ENCODE data around the gene ARID3C. TPM values are rescaled to one million over a fixed set of nuclear protein-coding genes. Genes with fewer than 3 reads are reported as not detected.

The ARID3C gene
- total and polyA plus RNA-seq, 2 donors from 2014 or later = not detected

DNA sequence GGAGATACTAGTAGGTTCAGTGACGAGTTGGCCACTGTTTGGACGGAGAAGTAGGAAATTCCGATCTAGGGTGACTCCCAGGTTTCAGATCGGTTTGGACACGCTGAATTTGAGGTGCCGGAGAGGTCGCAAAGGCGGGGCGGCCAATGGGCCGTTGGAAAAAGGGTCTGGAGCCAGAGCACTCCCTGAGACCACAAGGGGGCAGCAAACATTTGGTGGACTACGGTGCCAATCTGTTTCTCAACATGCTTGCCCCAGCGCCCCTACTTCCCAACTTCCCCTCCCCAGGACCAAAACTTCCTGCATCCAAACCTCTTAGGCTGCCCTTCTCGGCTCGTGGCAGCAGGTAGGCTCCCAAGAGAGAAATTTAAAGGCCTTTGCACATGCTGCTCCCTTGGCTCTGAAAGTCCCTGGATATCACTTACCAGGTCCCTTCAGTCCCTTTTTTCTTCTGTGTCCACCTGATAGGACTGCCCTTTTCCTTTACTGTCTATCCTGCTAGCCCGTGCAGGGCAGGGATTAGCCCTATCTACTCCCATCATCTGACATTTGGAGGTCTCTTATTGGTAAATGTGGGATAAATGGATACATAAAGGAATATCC lies 16.0 kb downstream of the ARID3C start:
- TF ChIP-seq, protein P1, sequence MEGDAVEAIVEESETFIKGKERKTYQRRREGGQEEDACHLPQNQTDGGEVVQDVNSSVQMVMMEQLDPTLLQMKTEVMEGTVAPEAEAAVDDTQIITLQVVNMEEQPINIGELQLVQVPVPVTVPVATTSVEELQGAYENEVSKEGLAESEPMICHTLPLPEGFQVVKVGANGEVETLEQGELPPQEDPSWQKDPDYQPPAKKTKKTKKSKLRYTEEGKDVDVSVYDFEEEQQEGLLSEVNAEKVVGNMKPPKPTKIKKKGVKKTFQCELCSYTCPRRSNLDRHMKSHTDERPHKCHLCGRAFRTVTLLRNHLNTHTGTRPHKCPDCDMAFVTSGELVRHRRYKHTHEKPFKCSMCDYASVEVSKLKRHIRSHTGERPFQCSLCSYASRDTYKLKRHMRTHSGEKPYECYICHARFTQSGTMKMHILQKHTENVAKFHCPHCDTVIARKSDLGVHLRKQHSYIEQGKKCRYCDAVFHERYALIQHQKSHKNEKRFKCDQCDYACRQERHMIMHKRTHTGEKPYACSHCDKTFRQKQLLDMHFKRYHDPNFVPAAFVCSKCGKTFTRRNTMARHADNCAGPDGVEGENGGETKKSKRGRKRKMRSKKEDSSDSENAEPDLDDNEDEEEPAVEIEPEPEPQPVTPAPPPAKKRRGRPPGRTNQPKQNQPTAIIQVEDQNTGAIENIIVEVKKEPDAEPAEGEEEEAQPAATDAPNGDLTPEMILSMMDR (IDR thresholded peaks at IDR 0.05; ENCODE audit: borderline replicate concordance, extremely low read depth, insufficient read depth) = peak; percentile 80
- peak overlapping the region in 2 of 3 donors; percentile 41 to 88 for H3K9ac ChIP-seq (ENCODE audit: low read length in 3 of 3)
- DNase-seq = peak; percentile 80 to 95 (median 87)
- H3K9me3 ChIP-seq (ENCODE audit: control insufficient read depth in 2 of 3, insufficient read depth in 1 of 3, low read length in 3 of 3) = no peaks in the 10 kb centered on the region
- intact Hi-C loops (cut with DNase I) = no loop called here
- peaks cover 4 to 29% (median 25%) of the 10 kb centered on the region in 3 donors for H3K36me3 ChIP-seq (ENCODE audit: control insufficient read depth in 2 of 3, insufficient read depth in 3 of 3, low read length in 3 of 3)
- H3K4me1 ChIP-seq (ENCODE audit: control insufficient read depth in 2 of 3, insufficient read depth in 2 of 3, low read depth in 1 of 3, low read length in 3 of 3) = peaks cover 0 to 15% (median 11%) of the 10 kb centered on the region in 3 donors
- H3K27me3 ChIP-seq (ENCODE audit: control insufficient read depth, insufficient read depth, low read length) = no peaks in the 10 kb centered on the region
- FAIRE-seq = no peak
- H3K4me3 ChIP-seq (ENCODE audit: low read length in 3 of 3) = peak overlapping the region; percentile 56 to 91 (median 66)
- H3K27ac ChIP-seq (ENCODE audit: low read depth in 2 of 2, low read length in 2 of 2) = no peak overlapping the region

DNA sequence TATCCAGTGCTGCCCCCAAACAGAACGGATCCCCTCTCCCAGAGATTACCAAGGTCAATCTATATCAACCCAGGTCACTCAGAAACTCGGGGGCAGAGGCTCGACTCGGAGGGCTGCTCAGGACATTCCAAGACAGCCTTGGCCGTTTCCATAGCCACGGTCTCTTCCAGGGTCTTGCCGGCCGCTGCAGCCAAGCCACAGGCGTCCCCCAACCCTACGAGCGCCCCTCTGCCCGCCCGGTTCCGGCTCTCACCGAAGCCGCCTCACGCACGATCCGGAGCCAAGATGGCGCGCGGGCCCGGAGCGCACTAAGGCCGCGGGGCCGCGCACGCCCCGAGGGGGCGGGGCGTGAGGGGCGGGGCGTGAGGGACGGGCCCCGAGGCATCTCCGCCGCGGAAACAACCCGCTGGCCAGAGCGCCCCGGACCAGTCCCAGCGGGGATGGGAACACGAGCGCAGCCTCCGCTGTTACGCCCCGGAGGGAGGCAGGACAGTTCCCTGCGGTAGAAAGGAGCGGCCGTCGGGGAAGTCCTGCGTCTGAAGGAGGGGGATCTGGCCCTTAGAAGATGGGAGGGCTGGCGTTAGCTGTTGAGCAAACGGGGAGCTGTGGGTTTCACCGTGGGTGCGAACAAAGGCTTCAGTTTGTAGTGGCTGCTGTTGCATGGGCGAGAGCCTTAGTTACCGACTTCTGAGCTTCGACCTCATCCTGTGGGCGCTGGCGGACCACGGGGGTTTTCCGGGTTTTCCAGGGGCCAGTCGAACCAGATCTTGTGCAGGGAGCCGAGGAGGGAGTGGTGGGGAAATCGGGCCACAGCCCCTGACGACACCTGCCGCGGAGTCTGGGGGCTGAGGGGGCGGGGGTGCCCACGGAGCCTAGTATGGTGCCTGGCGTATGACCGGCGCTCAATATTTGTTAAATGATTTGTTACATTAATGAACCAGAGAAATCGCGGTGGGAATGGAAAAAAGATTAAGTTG lies 16.8 kb downstream of the ARID3C start, which contains the start of gene RPP25L:
Gene RPP25L, minus strand, starts transcription at position 287 of the 977 bp plus-strand sequence. CDS start 801 bp downstream, outside the sequence.
- H3K27ac ChIP-seq (ENCODE audit: low read depth in 2 of 2, low read length in 2 of 2) = peak within 1 kb of the TSS; percentile 26 to 57
- DNase-seq = peak; percentile 82 to 96 (median 91)

DNA sequence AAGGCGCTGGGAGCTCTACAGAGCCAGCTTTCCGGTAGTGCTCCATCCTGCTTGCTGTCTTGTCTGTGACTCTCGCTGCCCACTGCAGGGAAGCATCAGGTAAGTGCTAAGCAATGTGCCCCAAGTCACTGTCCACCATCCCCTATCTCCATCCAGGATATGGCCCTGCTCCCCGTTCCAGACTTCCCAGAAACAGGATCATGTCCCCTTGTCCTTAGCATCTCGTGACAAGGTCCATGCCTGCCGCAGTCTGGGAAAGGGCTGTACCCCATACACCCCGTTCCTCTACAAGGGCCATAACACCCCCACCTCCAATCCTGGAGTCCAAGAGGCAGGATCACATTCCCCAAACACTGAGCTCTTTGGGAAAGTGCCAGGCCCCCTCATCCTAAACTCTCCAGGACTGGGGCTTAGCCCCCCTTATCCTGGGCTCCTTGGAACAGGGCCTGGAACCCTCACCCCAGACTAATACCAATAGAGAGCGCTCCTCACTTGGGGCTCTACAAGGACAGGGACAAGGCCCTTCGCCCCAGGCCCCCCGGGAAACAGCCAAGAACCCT lies 17.5 kb downstream of the ARID3C start:
- Histone ChIP-seq H3K27me3 (ENCODE audit: control insufficient read depth, insufficient read depth, low read length) (no peaks in the 10 kb centered on the region), H3K9ac (ENCODE audit: low read length in 3 of 3) (peak overlapping the region; percentile 37 to 88 (median 57)), H3K4me3 (ENCODE audit: low read length in 3 of 3) (peak overlapping the region; percentile 56 to 91 (median 88)), H3K27ac (ENCODE audit: low read depth in 2 of 2, low read length in 2 of 2) (peak overlapping the region in 1 of 2 donors; percentile 26), H3K36me3 (ENCODE audit: control insufficient read depth in 2 of 3, insufficient read depth in 3 of 3, low read length in 3 of 3) (peaks cover 0 to 14% (median 10%) of the 10 kb centered on the region in 3 donors), H3K9me3 (ENCODE audit: control insufficient read depth in 2 of 3, insufficient read depth in 1 of 3, low read length in 3 of 3) (no peaks in the 10 kb centered on the region), H3K4me1 (ENCODE audit: control insufficient read depth in 2 of 3, insufficient read depth in 2 of 3, low read depth in 1 of 3, low read length in 3 of 3) (peaks cover 0 to 15% (median 11%) of the 10 kb centered on the region in 3 donors)
- FAIRE-seq = no peak
- DNase-seq = peak in 1 of 5 donors; percentile 39
- intact Hi-C loops (cut with DNase I) = no loop called here
- TF ChIP-seq, protein P1 (IDR thresholded peaks at IDR 0.05; ENCODE audit: borderline replicate concordance, extremely low read depth, insufficient read depth) = no peak

More for the DNA sequence above, 16.8 kb downstream of the ARID3C start, which contains the start of gene RPP25L:
- Histone ChIP-seq H3K36me3 (ENCODE audit: control insufficient read depth in 2 of 3, insufficient read depth in 3 of 3, low read length in 3 of 3) (peaks cover 4 to 22% (median 18%) of the 10 kb centered on the region in 3 donors), H3K27me3 (ENCODE audit: control insufficient read depth, insufficient read depth, low read length) (no peaks in the 10 kb centered on the region), H3K9ac (ENCODE audit: low read length in 3 of 3) (peak within 1 kb of the TSS; percentile 58 to 88 (median 80)), H3K4me3 (ENCODE audit: low read length in 3 of 3) (peak within 1 kb of the TSS; percentile 78 to 91 (median 88)), H3K9me3 (ENCODE audit: control insufficient read depth in 2 of 3, insufficient read depth in 1 of 3, low read length in 3 of 3) (no peaks in the 10 kb centered on the region), H3K4me1 (ENCODE audit: control insufficient read depth in 2 of 3, insufficient read depth in 2 of 3, low read depth in 1 of 3, low read length in 3 of 3) (peaks cover 0 to 15% (median 11%) of the 10 kb centered on the region in 3 donors)
- TF ChIP-seq, protein P1 (IDR thresholded peaks at IDR 0.05; ENCODE audit: borderline replicate concordance, extremely low read depth, insufficient read depth) = no peak
- intact Hi-C loops (cut with DNase I) = no loop called here
- no peak for FAIRE-seq

Data from kidney (tissue), 14 donors.